HepG2 (cell line): ENCODE measurements around the gene TNFAIP2. TPM values are rescaled to one million over a fixed set of nuclear protein-coding genes. Genes with fewer than 3 reads are reported as not detected.

ENCODE experiments used
- ATAC-seq: fragments of 200-7000 bp; cut with Tn5 transposase; 3 replicates; pipeline ENCODE4 v1.9.1; 2020; ENCODE audit warnings: mild to moderate bottlenecking, moderate library complexity
- BruUV-seq: library from RNA; stranded (reverse); fragments of 400-500 nt; replicated peaks from 2 replicates; lab custom pipeline; 2021; lab: Mats Ljungman, UMichigan
- CTCF ChIA-PET: fragments of 300-600 bp; formaldehyde crosslinking; extraction: SDS; loops from one replicate; lab custom pipeline; 2021; ENCODE audit warnings: low total read pairs, inconsistent platforms, low intra/inter-chr PET ratio; lab: Yijun Ruan, JAX
- POLR2A ChIA-PET: fragments of 350-600 bp; sonication (Branson Sonifier 250); formaldehyde crosslinking; loops from one replicate; lab custom pipeline; 2020; ENCODE audit warnings: antibody characterized with exemption, inconsistent platforms; lab: Yijun Ruan, JAX
- DNase-seq: peaks from one replicate; pipeline ENCODE4 v3.0.0-alpha.2; 2015; ENCODE audit warnings: low spot score
- FAIRE-seq: peaks from 3 replicates; lab custom pipeline; 2011; peaks lifted over from hg19 to GRCh38; lab: Jason Lieb, UNC
- H2AFZ ChIP-seq: one replicate; pipeline ENCODE4 v1.6.1; 2011; ENCODE audit warnings: low read length, inconsistent platforms
- H3K27ac ChIP-seq: fragments of 300-600 bp; 3 replicates; pipeline ENCODE4 v1.8.0; 2011; ENCODE audit warnings: mixed run types, mild to moderate bottlenecking, mixed read lengths, low read length, inconsistent platforms; ENCODE audit not compliant: insufficient read depth; ENCODE audit errors: extremely low read length
- H3K27me3 ChIP-seq, 2 experiments: fragments of 200-600 bp in 1 of 2; 2 replicates in 1 of 2; 3 replicates in 1 of 2; pipeline versions ENCODE4 v1.6.0 to v1.8.0; 2011; ENCODE audit warnings: low read length in 2 of 2, mild to moderate bottlenecking in 2 of 2, moderate library complexity in 2 of 2, inconsistent platforms in 1 of 2; ENCODE audit not compliant: insufficient read depth in 2 of 2, control insufficient read depth in 1 of 2
- H3K36me3 ChIP-seq, 2 experiments: fragments of 200-600 bp in 1 of 2; replicated peaks in 1 of 2; 2 replicates in 1 of 2; 3 replicates in 1 of 2; pipeline versions ENCODE4 v1.5.1 to v1.8.0; 2011; ENCODE audit warnings: low read length in 2 of 2, inconsistent platforms in 1 of 2; ENCODE audit not compliant: insufficient read depth in 2 of 2, control insufficient read depth in 1 of 2
- H3K4me1 ChIP-seq: 2 replicates; pipeline ENCODE4 v1.5.1; 2012; ENCODE audit warnings: low read length, inconsistent platforms; ENCODE audit not compliant: insufficient read depth
- H3K4me2 ChIP-seq: 2 replicates; pipeline ENCODE4 v1.6.0; 2011; ENCODE audit warnings: low read depth, low read length, inconsistent platforms
- H3K4me3 ChIP-seq, 3 experiments: fragments of 200-600 bp in 1 of 3; sonication (generic), shearing (Covaris generic) in 1 of 3; replicated peaks in 1 of 3; 2 replicates each; pipeline ENCODE4 v1.5.1; 2011 to 2016; ENCODE audit warnings: low read length in 3 of 3, inconsistent platforms in 2 of 3, low read depth in 2 of 3, mild to moderate bottlenecking in 2 of 3, control low read depth in 1 of 3, mixed read lengths in 1 of 3; ENCODE audit not compliant: insufficient read depth in 1 of 3
- H3K79me2 ChIP-seq: one replicate; pipeline ENCODE4 v1.6.1; 2011; ENCODE audit warnings: low read length, inconsistent platforms; ENCODE audit not compliant: insufficient read depth
- H3K9ac ChIP-seq: 2 replicates; pipeline ENCODE4 v1.6.0; 2011; ENCODE audit warnings: mild to moderate bottlenecking, low read depth, low read length, inconsistent platforms; ENCODE audit not compliant: insufficient read depth
- H3K9me3 ChIP-seq: 2 replicates; pipeline ENCODE4 v1.5.1; 2012; ENCODE audit warnings: mild to moderate bottlenecking, low read length
- H4K20me1 ChIP-seq: 2 replicates; pipeline ENCODE4 v1.6.0; 2011; ENCODE audit warnings: inconsistent platforms, mild to moderate bottlenecking, low read length, moderate library complexity; ENCODE audit not compliant: insufficient read depth
- CBX2 ChIP-seq, 2 experiments: fragments of 200-600 bp in 1 of 2; sonication (generic); formaldehyde crosslinking in 1 of 2; IDR thresholded peaks; 2 replicates each; pipeline versions ENCODE4 v1.7.0 to v1.8.1; 2018 to 2022; ENCODE audit warnings: low read depth in 2 of 2, low read length in 1 of 2, mild to moderate bottlenecking in 1 of 2, missing genetic modification reagents in 1 of 2
- DDIT3 ChIP-seq: sonication (generic); formaldehyde crosslinking; IDR thresholded peaks from 2 replicates; pipeline ENCODE4 v1.4.0; 2020; ENCODE audit warnings: mild to moderate bottlenecking, missing genetic modification reagents
- FOXA3 ChIP-seq: IDR thresholded peaks from 2 replicates; pipeline ENCODE4 v1.6.1; 2016; ENCODE audit warnings: missing genetic modification reagents, missing compliant biosample characterization
- GABPB1 ChIP-seq: IDR thresholded peaks from 2 replicates; pipeline ENCODE4 v1.6.1; 2016; ENCODE audit warnings: mild to moderate bottlenecking, missing genetic modification reagents, moderate library complexity, missing compliant biosample characterization
- MAZ ChIP-seq, 2 experiments: sonication (generic) in 1 of 2; formaldehyde crosslinking in 1 of 2; IDR thresholded peaks; 2 replicates each; pipeline versions ENCODE4 v1.5.0 to v1.6.1; 2012 to 2020; ENCODE audit warnings: low read depth in 2 of 2, mild to moderate bottlenecking in 2 of 2, borderline replicate concordance in 1 of 2, improper control_type of control experiment in 1 of 2, low read length in 1 of 2, missing genetic modification reagents in 1 of 2, moderate library complexity in 1 of 2
- PHF20 ChIP-seq: sonication (generic); formaldehyde crosslinking; IDR thresholded peaks from 2 replicates; pipeline ENCODE4 v1.5.0; 2020; ENCODE audit warnings: mild to moderate bottlenecking, missing genetic modification reagents
- ZNF234 ChIP-seq: sonication (generic); formaldehyde crosslinking; conservative IDR thresholded peaks from 2 replicates; pipeline ENCODE4 v1.5.1; 2020; ENCODE audit warnings: mild to moderate bottlenecking, missing genetic modification reagents
- ZNF432 ChIP-seq: sonication (generic); formaldehyde crosslinking; IDR thresholded peaks from 2 replicates; pipeline ENCODE4 v1.5.0; 2020; ENCODE audit warnings: missing genetic modification reagents, mild to moderate bottlenecking, borderline replicate concordance
- ZNF546 ChIP-seq: sonication (generic); formaldehyde crosslinking; conservative IDR thresholded peaks from 2 replicates; pipeline ENCODE4 v1.8.1; 2023; ENCODE audit warnings: mild to moderate bottlenecking, missing genetic modification reagents
- ZNF558 ChIP-seq: sonication (generic); formaldehyde crosslinking; IDR thresholded peaks from 2 replicates; pipeline ENCODE4 v1.9.0; 2022; ENCODE audit warnings: mild to moderate bottlenecking, missing genetic modification reagents, borderline replicate concordance
- ZNF619 ChIP-seq: sonication (generic); formaldehyde crosslinking; IDR thresholded peaks from 2 replicates; pipeline ENCODE4 v1.4.0; 2020; ENCODE audit warnings: mild to moderate bottlenecking, missing genetic modification reagents
- ZNF678 ChIP-seq: sonication (generic); formaldehyde crosslinking; IDR thresholded peaks from 2 replicates; pipeline ENCODE4 v1.4.0; 2020; ENCODE audit warnings: mild to moderate bottlenecking, missing genetic modification reagents
- ZNF75D ChIP-seq: sonication (generic); formaldehyde crosslinking; IDR thresholded peaks from 2 replicates; pipeline ENCODE4 v1.8.1; 2023; ENCODE audit warnings: missing genetic modification reagents, mild to moderate bottlenecking, borderline replicate concordance
- ZNF770 ChIP-seq: sonication (generic); formaldehyde crosslinking; IDR thresholded peaks from 2 replicates; pipeline ENCODE4 v1.5.0; 2020; ENCODE audit warnings: mild to moderate bottlenecking, missing genetic modification reagents
- WGBS: methylation state at CpG from one replicate; pipeline ENCODE4 v1.1.6; 2017; ENCODE audit warnings: low lambda C conversion rate; 5-methylcytosine and 5-hydroxymethylcytosine counted together
- in situ Hi-C: cut with HindIII; loops from 2 replicates; pipeline ENCODE4 v1.10.0; 2017; ENCODE audit warnings: low pct_unique_long_range_greater_than_20kb; ENCODE audit not compliant: extremely low pct_ligation_motif_present
- intact Hi-C: fragments of 100-400 bp; cut with micrococcal nuclease; formaldehyde crosslinking; loops from one replicate; pipeline ENCODE4 v1.10.0; 2022; ENCODE audit not compliant: unreplicated experiment
- polyA plus RNA-seq, 8 experiments: library from polyadenylated mRNA; depleted of rRNA in 3 of 8; stranded (reverse) in 7 of 8; unstranded in 1 of 8; fragments of >200 nt; fragmentation: Illumina TruSeq in 4 of 8; extraction: Trizol in 4 of 8; gene quantifications; 2 replicates each; pipeline versions ENCODE4 v1.2.1 to v1.2.3, GENCODE V29; 2011 to 2016; ENCODE audit warnings: low read depth in 4 of 8, missing spikeins in 1 of 8, mixed read lengths in 1 of 8; ENCODE audit not compliant: insufficient read depth in 1 of 8
- total RNA-seq, 5 experiments: library from RNA; depleted of rRNA; stranded (reverse); fragments of >200 nt; fragmentation: Illumina TruSeq; extraction: Trizol; gene quantifications; 2 replicates each; pipeline ENCODE4 v1.2.3, GENCODE V29; 2016; ENCODE audit warnings: low read depth in 1 of 5
- TF ChIP-seq, protein P1 (sequence below): IDR thresholded peaks from 2 replicates; pipeline ENCODE4 v1.6.1; 2016; ENCODE audit warnings: low read depth, borderline replicate concordance
- TF ChIP-seq, protein P2 (sequence below): sonication (generic); formaldehyde crosslinking; IDR thresholded peaks from 2 replicates; pipeline ENCODE4 v1.4.0; 2020; ENCODE audit warnings: low read depth, missing genetic modification reagents

TNFAIP2 gene
- total and polyA plus RNA-seq, 2 of the 13 experiments (the other 11 are each of a cell fraction or from before 2014, with no cell fraction given) = 0.46 to 1.5 TPM

DNA sequence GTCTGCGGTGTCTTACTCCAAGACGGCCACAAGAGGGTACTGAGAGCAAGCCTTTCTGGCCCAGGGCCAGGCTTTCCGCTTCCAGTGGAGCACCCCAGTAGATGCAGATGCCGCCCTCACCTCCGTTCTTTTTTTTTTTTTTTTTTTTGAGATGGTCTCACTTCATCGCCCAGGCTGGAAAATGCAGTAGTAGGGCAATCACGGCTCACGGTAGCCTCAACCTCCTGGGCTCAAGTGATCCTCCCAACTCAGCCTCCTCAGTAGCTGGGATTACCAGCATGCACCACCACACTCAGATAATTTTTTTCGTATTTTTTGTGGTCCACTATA is 44.9 kb upstream of the TNFAIP2 start:
- Histone ChIP-seq H3K4me2 (no peak overlapping the region), H3K36me3 (no peaks in the 10 kb centered on the region), H3K4me3 (no peak overlapping the region), H2AFZ (no peak overlapping the region), H4K20me1 (no peaks in the 10 kb centered on the region), H3K9ac (no peak overlapping the region), H3K9me3 (no peaks in the 10 kb centered on the region), H3K4me1 (peaks cover 35% of the 10 kb centered on the region), H3K27ac (no peak overlapping the region), H3K27me3 (peaks cover 2 to 32% of the 10 kb centered on the region in 2 experiments; a peak in 3 of 5 replicates), H3K79me2 (no peaks in the 10 kb centered on the region)
- FAIRE-seq (peak; percentile 90), DNase-seq (peak; percentile 73), ATAC-seq (peak; percentile 34)
- WGBS = 3% methylated on average over 9 of the region's 9 CpGs
- CTCF ChIA-PET = interaction anchor here (1.3 to 2.0 kb wide), 3 partner anchors 13 to 215 kb away, joined by 4 to 8 read pairs (median 6); no protein-coding TSS in a partner anchor
- intact Hi-C loops (loop anchor here (1.0 kb wide), 1 partner anchor 214 kb away; no protein-coding TSS in a partner anchor), in situ Hi-C loops (loop anchor here (5.0 kb wide), 1 partner anchor 214 kb away; no protein-coding TSS in a partner anchor)
- POLR2A ChIA-PET = no interaction called here
- BruUV-seq = no TSS peak
- TF ChIP-seq ZNF678 (CRISPR knock-in tag) (no peak), DDIT3 (CRISPR knock-in tag) (no peak), GABPB1 (CRISPR knock-in tag) (no peak), ZNF432 (CRISPR knock-in tag) (no peak), ZNF234 (CRISPR knock-in tag) (no peak), PHF20 (CRISPR knock-in tag) (no peak), ZNF546 (no peak), ZNF619 (CRISPR knock-in tag) (no peak), FOXA3 (0 out of 2 replicates have a peak, but pooled peaks have one; percentile 4), ZNF75D (no peak), MAZ (IDR thresholded peaks at IDR 0.05; ENCODE audit: borderline replicate concordance, low read depth, low read length) (no peak), MAZ (CRISPR knock-in tag; IDR thresholded peaks at IDR 0.05; ENCODE audit: low read depth) (0 out of 2 replicates have a peak, but pooled peaks have one; percentile 27), ZNF770 (peak; percentile 65), ZNF558 (CRISPR knock-in tag) (no peak), CBX2 (IDR thresholded peaks at IDR 0.05; ENCODE audit: low read depth, low read length) (no peak), CBX2 (CRISPR knock-in tag; IDR thresholded peaks at IDR 0.05; ENCODE audit: low read depth) (no peak)
- TF ChIP-seq, protein P1, sequence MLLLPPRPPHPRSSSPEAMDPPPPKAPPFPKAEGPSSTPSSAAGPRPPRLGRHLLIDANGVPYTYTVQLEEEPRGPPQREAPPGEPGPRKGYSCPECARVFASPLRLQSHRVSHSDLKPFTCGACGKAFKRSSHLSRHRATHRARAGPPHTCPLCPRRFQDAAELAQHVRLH (CRISPR knock-in tag) = peak; percentile 51; the same call in 1 of the 2 replicates
- TF ChIP-seq, protein P2, sequence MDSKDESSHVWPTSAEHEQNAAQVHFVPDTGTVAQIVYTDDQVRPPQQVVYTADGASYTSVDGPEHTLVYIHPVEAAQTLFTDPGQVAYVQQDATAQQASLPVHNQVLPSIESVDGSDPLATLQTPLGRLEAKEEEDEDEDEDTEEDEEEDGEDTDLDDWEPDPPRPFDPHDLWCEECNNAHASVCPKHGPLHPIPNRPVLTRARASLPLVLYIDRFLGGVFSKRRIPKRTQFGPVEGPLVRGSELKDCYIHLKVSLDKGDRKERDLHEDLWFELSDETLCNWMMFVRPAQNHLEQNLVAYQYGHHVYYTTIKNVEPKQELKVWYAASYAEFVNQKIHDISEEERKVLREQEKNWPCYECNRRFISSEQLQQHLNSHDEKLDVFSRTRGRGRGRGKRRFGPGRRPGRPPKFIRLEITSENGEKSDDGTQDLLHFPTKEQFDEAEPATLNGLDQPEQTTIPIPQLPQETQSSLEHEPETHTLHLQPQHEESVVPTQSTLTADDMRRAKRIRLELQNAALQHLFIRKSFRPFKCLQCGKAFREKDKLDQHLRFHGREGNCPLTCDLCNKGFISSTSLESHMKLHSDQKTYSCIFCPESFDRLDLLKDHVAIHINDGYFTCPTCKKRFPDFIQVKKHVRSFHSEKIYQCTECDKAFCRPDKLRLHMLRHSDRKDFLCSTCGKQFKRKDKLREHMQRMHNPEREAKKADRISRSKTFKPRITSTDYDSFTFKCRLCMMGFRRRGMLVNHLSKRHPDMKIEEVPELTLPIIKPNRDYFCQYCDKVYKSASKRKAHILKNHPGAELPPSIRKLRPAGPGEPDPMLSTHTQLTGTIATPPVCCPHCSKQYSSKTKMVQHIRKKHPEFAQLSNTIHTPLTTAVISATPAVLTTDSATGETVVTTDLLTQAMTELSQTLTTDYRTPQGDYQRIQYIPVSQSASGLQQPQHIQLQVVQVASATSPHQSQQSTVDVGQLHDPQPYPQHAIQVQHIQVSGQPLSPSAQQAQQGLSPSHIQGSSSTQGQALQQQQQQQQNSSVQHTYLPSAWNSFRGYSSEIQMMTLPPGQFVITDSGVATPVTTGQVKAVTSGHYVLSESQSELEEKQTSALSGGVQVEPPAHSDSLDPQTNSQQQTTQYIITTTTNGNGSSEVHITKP (CRISPR knock-in tag) = no peak
